Right atrium auricular region (tissue), 2 donors: ENCODE results near the gene ELOB. TPM values are rescaled to one million over a fixed set of nuclear protein-coding genes. Genes with fewer than 3 reads are reported as not detected.
"Not testable (repeated sequence)": the region's sequence is repeated elsewhere in the genome, so short reads cannot be mapped to it uniquely, and the experiment has no call there.

Experiments
- DNase-seq: peaks from one replicate; pipeline ENCODE4 v3.0.0-alpha.2; 2019; ENCODE audit warnings: low spot score
- H3K27ac ChIP-seq, 2 donors: fragments of 200-600 bp; sonication (generic); 1 replicate in 1 of 2; 2 replicates in 1 of 2; pipeline ENCODE4 v1.5.1; 2016 to 2019
- H3K27me3 ChIP-seq, 2 donors: fragments of 200-600 bp; sonication (generic); one replicate each; pipeline versions ENCODE4 v1.5.1 to v1.6.0; 2017 to 2019
- H3K36me3 ChIP-seq: fragments of 200-600 bp; sonication (generic); one replicate; pipeline ENCODE4 v1.5.1; 2016
- H3K4me1 ChIP-seq, 2 donors: fragments of 200-600 bp; sonication (generic); one replicate each; pipeline versions ENCODE4 v1.5.1 to v1.6.0; 2017 to 2019
- H3K4me3 ChIP-seq, 2 donors: fragments of 200-600 bp; sonication (generic); 1 replicate in 1 of 2; 2 replicates in 1 of 2; pipeline ENCODE4 v1.5.1; 2017 to 2019; ENCODE audit warnings: mild to moderate bottlenecking in 1 of 2, moderate library complexity in 1 of 2
- H3K9me3 ChIP-seq, 2 donors: fragments of 200-600 bp; sonication (generic); one replicate each; pipeline ENCODE4 v1.5.1; 2019
- CTCF ChIP-seq, 2 donors: fragments of 200-600 bp; sonication (generic); IDR thresholded peaks; one replicate each; pipeline ENCODE4 v1.5.1; 2019; ENCODE audit warnings: antibody characterized with exemption in 2 of 2
- total RNA-seq, 2 donors: library from RNA; depleted of rRNA; stranded (reverse); fragments of >200 nt; gene quantifications; one replicate each; pipeline ENCODE4 v1.1.0, GENCODE V29; 2016

ELOB gene
- total RNA-seq, 2 donors from 2014 or later = 408 to 856 TPM

GRCh38 chr16:2724088-2724676 is 52.9 kb downstream of the ELOB start:
- H3K4me3 ChIP-seq = no peak overlapping the region
- no peaks in the 10 kb centered on the region for H3K27me3 ChIP-seq
- H3K4me1 ChIP-seq = peaks cover 0 to 21% of the 10 kb centered on the region in 2 donors
- no peaks in the 10 kb centered on the region for H3K9me3 ChIP-seq
- H3K27ac ChIP-seq = no peak overlapping the region
- TF ChIP-seq CTCF (IDR thresholded peaks at IDR 0.05) = no peak
- no peaks in the 10 kb centered on the region for H3K36me3 ChIP-seq
- DNase-seq = no peak

GRCh38 chr16:2721634-2722173 is 55.4 kb downstream of the ELOB start:
- H3K36me3 ChIP-seq, DNase-seq, H3K9me3 ChIP-seq, H3K27me3 ChIP-seq: not testable (repeated sequence)
- Histone ChIP-seq H3K4me1 (peaks cover 0 to 25% of the 10 kb centered on the region in 2 donors), H3K27ac (peak overlapping the region; percentile 77 to 78), H3K4me3 (peak overlapping the region; percentile 66 to 67)

Other genes with a start within 250 kb of the ELOB start
- 1 to 10 TPM in 1 of 2 donors, not detected in 1; 1.5 TPM for gene CEMP1, start 245.9 kb downstream of the ELOB start, total RNA-seq
- 10 to 100 TPM; 25.0 to 29.5 TPM for gene PDPK1, start 239.3 kb downstream of the ELOB start, total RNA-seq
- gene KCTD5, start 94.8 kb downstream of the ELOB start, total RNA-seq = 10 to 100 TPM; 12.5 to 15.6 TPM
- gene PRSS27, start 57.1 kb downstream of the ELOB start, total RNA-seq = under 1 TPM in 1 of 2 donors, not detected in 1; 0.51 TPM
- 100 to 1,000 TPM; 118 to 174 TPM for gene SRRM2, start 24.6 kb downstream of the ELOB start, total RNA-seq
- gene PRSS33, start 10.3 kb upstream of the ELOB start, total RNA-seq = not detected
- not detected for gene PRSS41, start 21.2 kb upstream of the ELOB start, total RNA-seq
- not detected for gene PRSS21, start 40.0 kb upstream of the ELOB start, total RNA-seq
- gene ZG16B, start 53.0 kb upstream of the ELOB start, total RNA-seq = under 1 TPM in 1 of 2 donors, not detected in 1; 0.79 TPM
- gene PRSS22, start 80.9 kb upstream of the ELOB start, total RNA-seq = not detected
- gene FLYWCH2, start 105.9 kb upstream of the ELOB start, total RNA-seq = 10 to 100 TPM; 48.2 to 57.9 TPM
- 10 to 100 TPM; 31.5 to 37.8 TPM for gene FLYWCH1, start 134.7 kb upstream of the ELOB start, total RNA-seq
- not detected for gene KREMEN2, start 187.0 kb upstream of the ELOB start, total RNA-seq
- 1 to 10 TPM; 4.7 to 5.9 TPM for gene PAQR4, start 192.1 kb upstream of the ELOB start, total RNA-seq
- under 1 TPM; 0.52 to 0.98 TPM for gene PKMYT1, start 203.2 kb upstream of the ELOB start, total RNA-seq
- under 1 TPM in 1 of 2 donors, not detected in 1; 0.39 TPM for gene CLDN9, start 235.6 kb upstream of the ELOB start, total RNA-seq
- gene CLDN6, start 240.9 kb upstream of the ELOB start, total RNA-seq = not detected
- gene TNFRSF12A, start 243.1 kb upstream of the ELOB start, total RNA-seq = 100 to 1,000 TPM in 1 of 2 donors, 10 to 100 TPM in 1; 36.8 to 280 TPM
- gene HCFC1R1, start 246.7 kb upstream of the ELOB start, total RNA-seq = 10 to 100 TPM; 22.5 to 33.1 TPM
- 10 to 100 TPM in 1 of 2 donors, 1 to 10 TPM in 1; 7.4 to 12.6 TPM for gene THOC6, start 246.8 kb upstream of the ELOB start, total RNA-seq